ENCODE measurements around the gene IQGAP2. TPM values are rescaled to one million over a fixed set of nuclear protein-coding genes. Genes with fewer than 3 reads are reported as not detected.

The IQGAP2 gene
- total RNA-seq, 1 donor from 2014 or later, result 2.4 TPM

DNA sequence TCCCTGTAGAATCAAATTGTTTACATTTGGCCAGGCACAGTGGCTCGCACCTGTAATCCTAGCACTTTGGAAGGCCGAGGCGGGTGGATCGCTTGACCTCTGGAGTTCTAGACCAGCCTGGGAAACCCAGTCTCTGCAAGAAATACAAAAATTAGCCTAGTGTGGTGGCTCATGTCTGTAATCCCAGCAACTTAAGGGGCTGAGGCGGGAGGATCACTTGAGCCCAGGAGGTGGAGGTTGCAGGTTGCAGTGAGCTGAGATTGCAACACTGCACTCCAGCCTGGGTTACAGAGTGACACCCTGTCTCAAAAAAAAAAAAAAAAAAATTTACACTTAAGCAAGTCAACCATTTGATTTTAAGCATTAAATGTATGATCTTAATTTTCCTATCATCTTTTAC, 17.5 kb upstream of the IQGAP2 start:
- no peak for DNase-seq

- no peak for DNase-seq
Measured at GRCh38 chr5:76386360-76386759, 16.7 kb upstream of the IQGAP2 start.

- DNase-seq, result no peak
Measured at GRCh38 chr5:76388236-76388635, 14.8 kb upstream of the IQGAP2 start.

- no peak for DNase-seq
Measured at GRCh38 chr5:76388791-76389512, 14.1 kb upstream of the IQGAP2 start.

DNA sequence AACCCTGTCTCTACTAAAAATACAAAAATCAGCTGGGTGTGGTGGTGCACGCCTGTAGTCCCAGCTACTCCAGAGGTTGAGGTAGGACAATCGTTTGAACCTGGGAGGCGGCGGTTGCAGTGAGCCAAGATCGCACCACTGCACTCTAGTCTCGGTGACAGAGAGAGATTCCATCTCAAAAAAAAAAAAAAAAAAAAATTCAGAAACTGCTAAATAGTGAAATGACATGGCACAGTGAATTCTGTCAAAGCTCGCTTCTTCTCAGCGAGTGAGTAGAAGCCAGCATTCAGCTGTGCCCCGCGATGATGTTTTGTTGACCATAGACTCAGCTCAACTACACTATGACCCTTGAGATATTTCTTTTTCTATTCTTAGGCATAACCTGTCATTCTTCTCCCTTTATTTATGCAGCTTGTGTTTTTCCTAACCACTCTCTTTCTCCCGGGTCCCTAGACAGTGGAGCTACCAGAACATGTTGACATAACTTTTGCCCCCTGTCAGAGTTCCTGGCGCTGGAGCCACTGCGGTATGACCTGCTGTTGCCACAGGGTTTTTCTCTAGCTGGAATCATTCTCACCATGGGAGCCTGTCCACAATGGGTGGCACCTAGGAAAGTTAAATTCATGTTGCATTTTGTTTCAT, 13.5 kb upstream of the IQGAP2 start:
- DNase-seq, result no peak

GRCh38 chr5:76391014-76391413, 12.1 kb upstream of the IQGAP2 start:
- no peak for DNase-seq

DNA sequence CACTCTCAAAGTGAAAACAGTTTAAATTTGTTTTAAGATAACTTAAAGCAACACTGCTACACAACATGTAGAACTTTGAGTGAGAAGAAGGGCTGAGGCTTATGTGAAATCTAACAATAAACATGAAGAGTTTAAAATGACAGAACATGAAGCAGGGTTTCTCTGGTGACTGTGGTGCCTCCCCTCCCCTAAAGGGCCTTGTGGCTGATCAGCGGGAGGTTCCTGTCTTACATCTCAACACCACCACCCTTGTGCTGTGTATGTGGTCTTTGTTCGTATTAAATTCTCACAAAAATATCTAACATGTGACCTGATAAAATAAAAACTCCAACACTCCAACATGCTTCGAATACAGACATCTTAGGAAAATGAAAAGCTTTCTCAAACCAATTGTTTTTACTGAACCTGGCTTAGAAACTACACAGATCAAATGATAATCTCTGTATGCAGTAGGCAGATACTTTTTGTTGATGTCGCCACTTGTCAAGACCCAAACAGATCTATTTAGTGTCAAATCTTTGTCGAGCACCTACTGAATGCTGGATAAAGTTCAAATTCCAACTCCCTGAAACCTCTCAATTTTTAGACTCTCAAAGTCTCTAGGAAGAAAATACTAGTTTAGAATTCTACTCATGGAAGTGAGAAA, 9.9 kb upstream of the IQGAP2 start:
- no peak for DNase-seq

DNA sequence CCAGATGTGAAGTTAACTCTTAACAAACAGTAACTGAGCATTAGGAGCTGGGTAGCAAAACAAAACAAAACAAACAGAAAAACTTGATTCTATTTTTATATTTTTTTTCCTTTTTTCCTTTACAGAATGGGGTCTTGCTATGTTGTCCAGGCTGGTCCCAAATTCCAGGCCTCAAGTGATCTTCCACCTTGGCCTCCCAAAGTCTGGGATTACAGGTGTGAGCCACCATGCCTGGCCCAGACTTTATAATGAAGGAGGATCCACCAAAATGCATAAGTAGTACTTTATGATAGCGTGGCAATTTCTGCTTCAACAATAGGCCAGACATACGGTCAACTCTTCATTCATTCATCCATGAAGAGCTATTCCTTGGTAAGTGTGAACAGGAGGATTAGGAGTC, 5.9 kb upstream of the IQGAP2 start:
- DNase-seq, result no peak

DNA sequence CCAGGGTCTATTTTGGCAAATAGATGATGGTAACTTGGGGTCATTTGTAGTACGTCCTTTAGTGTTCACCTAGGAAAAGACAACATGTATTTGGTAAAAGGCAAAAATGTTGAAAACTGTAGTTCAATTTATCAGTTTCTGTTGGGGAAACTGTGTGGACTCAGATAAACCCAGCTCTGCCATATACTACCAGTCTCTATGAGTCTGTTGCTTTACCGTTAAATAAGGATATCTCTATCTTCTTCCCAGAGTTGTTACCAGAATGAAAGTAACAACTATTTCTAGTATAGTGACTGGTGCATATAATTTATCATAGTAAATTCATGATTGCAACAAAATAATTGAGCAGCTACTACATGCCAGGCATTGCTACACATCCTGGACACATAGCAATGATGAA, 3.8 kb upstream of the IQGAP2 start:
- no peak for DNase-seq

DNA sequence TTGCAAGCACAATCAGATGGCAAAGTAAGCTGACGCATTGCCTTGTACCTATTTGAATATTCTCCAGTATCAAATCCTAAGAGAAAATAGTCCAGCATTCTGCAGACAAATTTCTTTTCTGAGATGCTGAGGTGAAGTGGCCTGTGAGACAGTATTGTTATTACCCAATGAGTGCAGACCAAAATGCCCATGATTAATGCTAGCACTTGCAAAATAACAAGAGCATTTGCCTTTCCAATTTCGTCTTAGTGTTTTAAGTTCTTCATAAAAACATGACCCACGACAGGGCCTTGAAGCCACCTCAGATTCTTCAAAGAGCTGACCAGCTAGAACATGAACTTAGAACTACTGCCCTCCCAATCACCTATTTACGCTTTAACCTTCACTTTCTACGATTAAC, 2.6 kb upstream of the IQGAP2 start:
- DNase-seq, result no peak

GRCh38 chr5:76401801-76402250, 1.3 kb upstream of the IQGAP2 start:
- no peak for DNase-seq

GRCh38 chr5:76402251-76402885, 717 bp upstream of the IQGAP2 start:
- peak; percentile 10 for DNase-seq

GRCh38 chr5:76403766-76404222, 709 bp downstream of the IQGAP2 start:
- DNase-seq, result no peak

GRCh38 chr5:76404223-76405211, 1.4 kb downstream of the IQGAP2 start:
- DNase-seq, result no peak

DNA sequence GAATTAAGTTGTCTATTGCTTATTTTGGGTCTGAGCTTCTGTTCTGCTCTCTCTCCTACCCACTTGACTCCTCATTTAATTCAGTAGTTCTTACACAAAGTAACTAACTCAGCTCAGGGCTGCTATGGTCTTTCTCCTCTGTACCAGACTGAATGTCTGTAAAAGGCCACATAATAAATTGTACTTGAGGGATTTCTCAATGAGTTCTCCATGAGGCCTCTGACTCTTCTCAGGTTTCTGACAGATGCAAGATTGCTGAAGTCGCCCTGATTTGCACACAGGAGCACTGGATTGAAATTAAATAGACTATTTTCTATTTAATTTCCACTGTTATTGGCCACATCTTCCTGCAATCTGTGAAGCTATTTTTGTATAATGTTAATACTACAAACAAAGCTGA, 2.9 kb downstream of the IQGAP2 start:
- DNase-seq, result no peak

- no peak for DNase-seq
Measured at GRCh38 chr5:76406673-76407072, 3.6 kb downstream of the IQGAP2 start.

GRCh38 chr5:76408104-76408654, 5.1 kb downstream of the IQGAP2 start:
- no peak for DNase-seq

GRCh38 chr5:76412511-76412910, 9.4 kb downstream of the IQGAP2 start:
- DNase-seq, result no peak

DNA sequence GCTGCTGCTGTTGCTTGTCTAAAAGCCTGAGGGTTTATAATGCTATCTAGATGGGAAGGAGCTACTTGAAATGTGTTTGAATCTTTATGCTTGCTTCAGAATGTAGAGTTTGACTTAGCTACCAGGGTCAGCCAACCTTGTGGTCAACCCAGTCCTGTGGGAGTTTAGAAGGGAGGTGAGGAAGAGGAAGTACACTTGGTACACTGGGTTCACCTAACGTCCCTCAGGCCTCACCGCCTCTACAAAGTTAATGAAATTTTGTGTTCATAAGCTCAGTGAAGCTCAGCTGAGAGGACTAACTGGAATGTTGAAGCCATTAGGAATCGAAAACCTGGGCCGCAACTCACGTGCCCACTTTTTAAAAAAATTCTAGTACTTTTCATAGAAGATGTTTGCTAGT, 10.7 kb downstream of the IQGAP2 start:
- DNase-seq, result no peak

DNA sequence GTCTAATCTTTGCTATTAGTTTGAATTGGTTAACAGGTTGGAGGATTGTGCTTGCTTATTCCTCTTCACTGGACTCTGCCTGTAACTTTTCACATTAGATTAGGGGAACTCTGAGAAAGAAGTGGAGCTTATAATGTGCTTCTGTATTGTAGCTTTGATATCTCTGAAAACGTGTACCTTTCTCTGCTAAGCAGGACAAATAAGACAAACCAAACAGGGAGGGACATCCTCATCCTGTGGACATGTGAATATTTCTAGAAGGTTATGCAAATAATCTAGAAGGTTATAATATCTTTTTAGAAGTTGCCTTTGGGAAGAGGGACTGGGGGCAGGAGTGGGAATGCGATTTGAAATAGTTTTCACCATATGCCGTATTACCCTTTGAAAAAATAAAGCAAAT, 11.7 kb downstream of the IQGAP2 start:
- DNase-seq, result no peak

GRCh38 chr5:76415855-76416254, 12.8 kb downstream of the IQGAP2 start:
- no peak for DNase-seq

Measured in dermis blood vessel endothelial cell (primary cell).